Stimulated activated CD4-positive, alpha-beta T cell treated with anti-CD3 and anti-CD28 coated beads, Interleukin-1b, Interleukin-23, amount 100 ng/mL, for 4 hours (primary cell): ENCODE results near the gene PSME1.

Experiments used
- DNase-seq, 2 donors: peaks; one replicate each; pipeline ENCODE4 v3.0.0-alpha.2; 2020; ENCODE audit warnings: low read depth in 2 of 2

The PSME1 gene

GRCh38 chr14:24146978-24147760 is 11.2 kb downstream of the PSME1 start, which contains the start of gene RNF31:
Gene RNF31, plus strand, starts transcription at chr14:24147498. Its CDS starts 201 bp downstream, at chr14:24147699.
- DNase-seq = peak; percentile 93 to 95

GRCh38 chr14:24147761-24148428 is 11.9 kb downstream of the PSME1 start:
- no peak for DNase-seq

GRCh38 chr14:24149302-24149969 is 13.4 kb downstream of the PSME1 start:
- no peak for DNase-seq

GRCh38 chr14:24150061-24150460 is 14.1 kb downstream of the PSME1 start:
- DNase-seq = no peak

GRCh38 chr14:24150567-24150966 is 14.6 kb downstream of the PSME1 start:
- DNase-seq = no peak

GRCh38 chr14:24150993-24151392 is 15.0 kb downstream of the PSME1 start:
- no peak for DNase-seq

GRCh38 chr14:24151404-24152080 is 15.5 kb downstream of the PSME1 start:
- DNase-seq = no peak

GRCh38 chr14:24155100-24155499 is 19.1 kb downstream of the PSME1 start:
- no peak for DNase-seq

GRCh38 chr14:24156840-24157239 is 20.8 kb downstream of the PSME1 start:
- no peak for DNase-seq

- DNase-seq = no peak
Measured at GRCh38 chr14:24157331-24157730, 21.3 kb downstream of the PSME1 start.

- no peak for DNase-seq
Measured at GRCh38 chr14:24159777-24160498, 23.9 kb downstream of the PSME1 start.

GRCh38 chr14:24160499-24160849 is 24.5 kb downstream of the PSME1 start:
- DNase-seq = no peak

- DNase-seq = peak; percentile 93 to 100
Measured at GRCh38 chr14:24160850-24161804, 25.1 kb downstream of the PSME1 start, which contains the start of gene IRF9. Gene IRF9, plus strand, starts transcription at chr14:24161265. Its CDS starts 880 bp downstream, at chr14:24162145.

- DNase-seq = no peak
Measured at GRCh38 chr14:24162093-24162492, 26.1 kb downstream of the PSME1 start.

- DNase-seq = no peak
Measured at GRCh38 chr14:24164518-24164991, 28.6 kb downstream of the PSME1 start.

- DNase-seq = no peak
Measured at GRCh38 chr14:24165785-24166184, 29.8 kb downstream of the PSME1 start.

GRCh38 chr14:24167469-24168114 is 31.6 kb downstream of the PSME1 start:
- no peak for DNase-seq

- DNase-seq = peak in 1 of 2 donors; percentile 46
Measured at GRCh38 chr14:24171422-24172260, 35.6 kb downstream of the PSME1 start, which contains the start of gene REC8. Gene REC8, plus strand, starts transcription at chr14:24172080. Its CDS starts 473 bp downstream, at chr14:24172553.
